SIG-M5 treated with dmso at 0.1 percent for 504 hours (cell line): Measurements from ENCODE around the gene FNIP2.
"Not testable (repeated sequence)": the region's sequence is repeated elsewhere in the genome, so short reads cannot be mapped to it uniquely, and the experiment has no call there.

Experiments
- DNase-seq: peaks from one replicate; lab custom pipeline; 2025; ENCODE audit not compliant: unreplicated experiment; lab: John Stamatoyannopoulos, UW

The FNIP2 gene

GRCh38 chr4:158903079-158903456 lies 134.2 kb downstream of the FNIP2 start:
- no peak for DNase-seq

GRCh38 chr4:158903472-158904043 lies 134.7 kb downstream of the FNIP2 start:
- no peak for DNase-seq

- no peak for DNase-seq
These were observed 136.0 kb downstream of the FNIP2 start for GRCh38 chr4:158904815-158905214.

GRCh38 chr4:158906073-158906472 lies 137.2 kb downstream of the FNIP2 start:
- no peak for DNase-seq

- DNase-seq = no peak
These were observed 143.6 kb downstream of the FNIP2 start for GRCh38 chr4:158912390-158912789.

GRCh38 chr4:158912806-158913205 lies 144.0 kb downstream of the FNIP2 start:
- no peak for DNase-seq

GRCh38 chr4:158913766-158914165 lies 144.9 kb downstream of the FNIP2 start:
- no peak for DNase-seq

- DNase-seq = no peak
These were observed 145.4 kb downstream of the FNIP2 start for GRCh38 chr4:158914218-158914617.

GRCh38 chr4:158915683-158916241 lies 146.9 kb downstream of the FNIP2 start:
- no peak for DNase-seq

GRCh38 chr4:158920452-158920996 lies 151.7 kb downstream of the FNIP2 start:
- DNase-seq = peak; percentile 5

- not testable (repeated sequence) for DNase-seq
These were observed 158.9 kb downstream of the FNIP2 start for GRCh38 chr4:158927774-158928173.

- DNase-seq = no peak
These were observed 161.3 kb downstream of the FNIP2 start for GRCh38 chr4:158929939-158930638.

GRCh38 chr4:158930639-158930972 lies 161.8 kb downstream of the FNIP2 start:
- DNase-seq = no peak

GRCh38 chr4:158933236-158933635 lies 164.4 kb downstream of the FNIP2 start:
- DNase-seq = no peak

- no peak for DNase-seq
These were observed 166.3 kb downstream of the FNIP2 start for GRCh38 chr4:158934996-158935669.

GRCh38 chr4:158936238-158936637 lies 167.4 kb downstream of the FNIP2 start:
- peak; percentile 94 for DNase-seq

- DNase-seq = no peak
These were observed 169.6 kb downstream of the FNIP2 start for GRCh38 chr4:158938220-158939044.

GRCh38 chr4:158940271-158940670 lies 171.4 kb downstream of the FNIP2 start:
- no peak for DNase-seq

- DNase-seq = no peak
These were observed 172.5 kb downstream of the FNIP2 start for GRCh38 chr4:158941321-158941720.

GRCh38 chr4:158941895-158942294 lies 173.1 kb downstream of the FNIP2 start:
- no peak for DNase-seq

GRCh38 chr4:158945529-158946108 lies 176.8 kb downstream of the FNIP2 start:
- DNase-seq = no peak
